ENCODE data around the gene LATS1. TPM values are rescaled to one million over a fixed set of nuclear protein-coding genes. Genes with fewer than 3 reads are reported as not detected.

LATS1 gene
- 54.5 and 56.4 TPM in 2 replicates for total RNA-seq (2013; cell fraction: nucleolus; rRNA removed)
- 10.7 and 11.0 TPM in 2 replicates for total RNA-seq (2014; rRNA removed)
- total RNA-seq (2014; rRNA removed; fragmentation: Illumina TruSeq; extraction: Trizol) = 13.5 and 13.8 TPM in 2 replicates
- 15.5 and 15.6 TPM in 2 replicates for total RNA-seq (2021)
- 6.1 TPM for polyA plus RNA-seq (2011; ENCODE audit: low read depth)
- polyA plus RNA-seq (2011; rRNA removed) = 9.7 and 10.1 TPM in 2 replicates
- 7.9 and 10.1 TPM in 2 replicates for polyA plus RNA-seq (2011; cell fraction: cytosol; rRNA removed)
- polyA plus RNA-seq (2011; cell fraction: nucleus; rRNA removed) = 9.4 and 10.3 TPM in 2 replicates
- polyA plus RNA-seq (2012) = 6.8 and 7.7 TPM in 2 replicates
- polyA plus RNA-seq (2014; fragmentation: Illumina TruSeq; extraction: Trizol) = 11.8 and 13.4 TPM in 2 replicates
- polyA plus RNA-seq (2014; fragmentation: Nextera tagmentation; extraction: Ambion mirVana) = 1 to 10 TPM; 2.1 to 2.4 TPM
- 5.4 and 7.3 TPM in 2 replicates for polyA plus RNA-seq (2014; rRNA removed)
- 10 to 100 TPM; 10.9 to 11.1 TPM for polyA plus RNA-seq (2016; fragmentation: Nextera tagmentation; extraction: Ambion mirVana)
- polyA minus RNA-seq (2011; rRNA and poly(A)+ RNA removed) = 19.7 and 27.6 TPM in 2 replicates
- 7.9 and 10.6 TPM in 2 replicates for polyA minus RNA-seq (2011; cell fraction: cytosol; rRNA and poly(A)+ RNA removed)
- 15.0 and 20.8 TPM in 2 replicates for polyA minus RNA-seq (2011; cell fraction: nucleus; rRNA and poly(A)+ RNA removed)
- percentile 83 among the genes with signal in this experiment for Bru-seq, nascent RNA
- percentile 80 among the genes with signal in this experiment for BruChase-seq, experiment 1, labeled RNA remaining after a 6-hour chase
- percentile 86 among the genes with signal in this experiment for BruChase-seq, experiment 2, labeled RNA remaining after a 2-hour chase
- long read RNA-seq, experiment 1, partial matches to known transcripts = 1 of 3 reads
- long read RNA-seq, experiment 1, other reads (novel, unspliced or antisense) = 0 of 3 reads
- long read RNA-seq, experiment 2, partial matches to known transcripts = 2 of 11 reads
- long read RNA-seq, experiment 2, other reads (novel, unspliced or antisense) = 9 of 11 reads

GRCh38 chr6:149717588-149718458, at the start of gene LATS1:
Gene LATS1, minus strand, starts transcription at chr6:149718101. Its CDS starts 15,975 bp downstream, at chr6:149702126.
- CTCF ChIA-PET = interaction anchor here (0.6 to 1.8 kb wide), 10 partner anchors 13 to 148 kb away, joined by 3 to 5 read pairs (median 3); no protein-coding TSS in a partner anchor
- TF ChIP-seq ETV6 (conservative IDR thresholded peaks at IDR 0.05 in 1 of 2, IDR thresholded peaks at IDR 0.05 in 1 of 2; ENCODE audit: borderline replicate concordance in 1 of 2, low read depth in 1 of 2) = peak in 1 of 2 experiments; percentile 41; a peak in 1 of 4 replicates
- TF ChIP-seq TCF7 (IDR thresholded peaks at IDR 0.05; ENCODE audit: borderline replicate concordance) = no peak
- TF ChIP-seq PAX8 (IDR thresholded peaks at IDR 0.05) = no peak
- TF ChIP-seq NFYB (IDR thresholded peaks at IDR 0.05; ENCODE audit: insufficient read depth, low read depth, low read length) = no peak
- no peak for TF ChIP-seq KAT2A (conservative IDR thresholded peaks at IDR 0.05; ENCODE audit: control insufficient read depth, low read depth, low read length)
- peak; percentile 70; the same call in 1 of the 2 replicates for TF ChIP-seq MXI1 (IDR thresholded peaks at IDR 0.05; ENCODE audit: low read depth, low read length)
- TF ChIP-seq ELK1 (IDR thresholded peaks at IDR 0.05; ENCODE audit: low read depth, low read length) = no peak
- no peak for TF ChIP-seq USF2 (IDR thresholded peaks at IDR 0.05; ENCODE audit: borderline replicate concordance, low read depth, low read length)
- no peak for TF ChIP-seq FOS (IDR thresholded peaks at IDR 0.05; ENCODE audit: borderline replicate concordance, extremely low read depth, insufficient read length)
- TF ChIP-seq CBX5 (IDR thresholded peaks at IDR 0.05; ENCODE audit: low read depth) = peak; percentile 96; the same call in 1 of the 2 replicates
- no peak for TF ChIP-seq BCL11A (IDR thresholded peaks at IDR 0.05; ENCODE audit: low read depth, low read length)
- no peak for TF ChIP-seq CTCF (IDR thresholded peaks at IDR 0.05 in 2 of 3, conservative IDR thresholded peaks at IDR 0.05 in 1 of 3; ENCODE audit: control insufficient read depth in 2 of 3, extremely low read depth in 1 of 3, insufficient read depth in 1 of 3, low read depth in 3 of 3, low read length in 3 of 3)
- peak; percentile 42 for TF ChIP-seq TCF12 (IDR thresholded peaks at IDR 0.05; ENCODE audit: low read depth, low read length)

More at GRCh38 chr6:149717588-149718458, at the start of gene LATS1:
- POLR2A ChIA-PET = interaction anchor here (0.7 to 2.7 kb wide), 9 partner anchors 10 to 150 kb away, joined by 3 to 11 read pairs (median 4); partner anchors contain the start of genes NUP43 and PCMT1
- under 1% methylated on average over 55 of the region's 82 CpGs for WGBS (ENCODE audit: insufficient coverage, insufficient replicate concordance, low lambda C conversion rate, missing lambda C conversion rate)
- Histone ChIP-seq H3K27ac (ENCODE audit: control insufficient read depth, insufficient read depth) (peak within 1 kb of the TSS; percentile 86), H2AFZ (ENCODE audit: control insufficient read depth, low read depth, low read length) (peak within 1 kb of the TSS; percentile 97), H3K9me3 (replicated peaks; ENCODE audit: control insufficient read depth, insufficient read depth, low read length) (no peaks in the 10 kb centered on the region), H3K4me2 (ENCODE audit: control insufficient read depth, insufficient read depth) (peak within 1 kb of the TSS; percentile 93), H4K20me1 (ENCODE audit: control insufficient read depth, insufficient read depth) (no peaks in the 10 kb centered on the region), H3K4me1 (ENCODE audit: control insufficient read depth, insufficient read depth, low read length) (no peaks in the 10 kb centered on the region), H3K9ac (ENCODE audit: control insufficient read depth, insufficient read depth, low read length) (peak within 1 kb of the TSS; percentile 85), H3K79me2 (ENCODE audit: control insufficient read depth, insufficient read depth, low read length) (peaks cover 54% of the 10 kb centered on the region), H3K4me3 (peak within 1 kb of the TSS; percentile 95), H3K36me3 (ENCODE audit: control insufficient read depth in 2 of 2, insufficient read depth in 2 of 2, low read length in 1 of 2) (0 out of 4 replicates have a peak, but pooled peaks cover 0 to 3% of the 10 kb centered on the region in 2 experiments), H3K27me3 (replicated peaks in 1 of 2; ENCODE audit: control insufficient read depth in 2 of 2, insufficient read depth in 2 of 2, low read length in 1 of 2) (no peaks in the 10 kb centered on the region)
- in situ Hi-C loops (cut with MboI) (no loop called here), intact Hi-C loops (cut with micrococcal nuclease; ENCODE audit: unreplicated experiment) (loop anchor here (2.0 to 5.0 kb wide), 2 partner anchors 31 to 151 kb away; partner anchors contain the start of genes GINM1 and PCMT1)
- BruUV-seq (replicated peaks) = no TSS peak
- ATAC-seq (peak; percentile 95), FAIRE-seq (no peak), DNase-seq (ENCODE audit: low read depth, low spot score) (no peak)
- SMC1A ChIA-PET (ENCODE audit: uncharacterized antibody, unreplicated experiment) = interaction anchor here (0.8 to 1.9 kb wide), 9 partner anchors 13 to 173 kb away, joined by 3 to 9 read pairs (median 3); partner anchors contain the start of gene PCMT1
- RAD21 ChIA-PET (ENCODE audit: unreplicated experiment) = interaction anchor here (0.8 to 1.5 kb wide), 9 partner anchors 10 to 170 kb away, joined by 3 to 6 read pairs (median 3); partner anchors contain the start of genes GINM1 and PCMT1

Data from GM12878 (cell line).